ENCODE data around the gene ANKRD34C. TPM values are rescaled to one million over a fixed set of nuclear protein-coding genes. Genes with fewer than 3 reads are reported as not detected.

ANKRD34C gene
- not detected for total RNA-seq

GRCh38 chr15:79282371-79283251 is at the start of gene ANKRD34C:
TSS of gene ANKRD34C (plus strand) at chr15:79282722. CDS start at chr15:79293285, 10,563 bp downstream.
- no peaks in the 10 kb centered on the region for H3K4me1 ChIP-seq (ENCODE audit: insufficient read depth, low read length)
- H3K27me3 ChIP-seq (ENCODE audit: insufficient read depth, low read length) = peaks cover 64% of the 10 kb centered on the region
- H3K4me3 ChIP-seq (ENCODE audit: low read length) = no peak within 1 kb of the TSS
- no peaks in the 10 kb centered on the region for H3K9me3 ChIP-seq (ENCODE audit: low read depth, low read length)

- Histone ChIP-seq H3K4me1 (ENCODE audit: insufficient read depth, low read length) (no peaks in the 10 kb centered on the region), H3K27me3 (ENCODE audit: insufficient read depth, low read length) (peaks cover 12% of the 10 kb centered on the region), H3K9me3 (ENCODE audit: low read depth, low read length) (peaks cover 10% of the 10 kb centered on the region), H3K4me3 (ENCODE audit: low read length) (no peak overlapping the region)
Measured at GRCh38 chr15:79233236-79233635, 49.3 kb upstream of the ANKRD34C start.

- Histone ChIP-seq H3K9me3 (ENCODE audit: low read depth, low read length) (no peaks in the 10 kb centered on the region), H3K27me3 (ENCODE audit: insufficient read depth, low read length) (peaks cover 2% of the 10 kb centered on the region), H3K4me3 (ENCODE audit: low read length) (no peak overlapping the region)
Measured at GRCh38 chr15:79240036-79240435, 42.5 kb upstream of the ANKRD34C start.

GRCh38 chr15:79243723-79244122 is 38.8 kb upstream of the ANKRD34C start:
- Histone ChIP-seq H3K27me3 (ENCODE audit: insufficient read depth, low read length) (no peaks in the 10 kb centered on the region), H3K9me3 (ENCODE audit: low read depth, low read length) (no peaks in the 10 kb centered on the region), H3K4me1 (ENCODE audit: insufficient read depth, low read length) (no peaks in the 10 kb centered on the region)

More at GRCh38 chr15:79240036-79240435, 42.5 kb upstream of the ANKRD34C start:
- H3K4me1 ChIP-seq (ENCODE audit: insufficient read depth, low read length) = no peaks in the 10 kb centered on the region

GRCh38 chr15:79244876-79245275 is 37.6 kb upstream of the ANKRD34C start:
- Histone ChIP-seq H3K4me3 (ENCODE audit: low read length) (no peak overlapping the region), H3K27me3 (ENCODE audit: insufficient read depth, low read length) (no peaks in the 10 kb centered on the region), H3K9me3 (ENCODE audit: low read depth, low read length) (no peaks in the 10 kb centered on the region), H3K4me1 (ENCODE audit: insufficient read depth, low read length) (no peaks in the 10 kb centered on the region)

More at GRCh38 chr15:79243723-79244122, 38.8 kb upstream of the ANKRD34C start:
- H3K4me3 ChIP-seq (ENCODE audit: low read length) = no peak overlapping the region

GRCh38 chr15:79248183-79248582 is 34.3 kb upstream of the ANKRD34C start:
- no peaks in the 10 kb centered on the region for H3K4me1 ChIP-seq (ENCODE audit: insufficient read depth, low read length)
- H3K27me3 ChIP-seq (ENCODE audit: insufficient read depth, low read length) = no peaks in the 10 kb centered on the region

GRCh38 chr15:79257454-79257853 is 25.1 kb upstream of the ANKRD34C start:
- no peak overlapping the region for H3K4me3 ChIP-seq (ENCODE audit: low read length)

More at GRCh38 chr15:79248183-79248582, 34.3 kb upstream of the ANKRD34C start:
- Histone ChIP-seq H3K9me3 (ENCODE audit: low read depth, low read length) (no peaks in the 10 kb centered on the region), H3K4me3 (ENCODE audit: low read length) (no peak overlapping the region)

GRCh38 chr15:79261836-79262235 is 20.7 kb upstream of the ANKRD34C start:
- Histone ChIP-seq H3K27me3 (ENCODE audit: insufficient read depth, low read length) (no peaks in the 10 kb centered on the region), H3K4me1 (ENCODE audit: insufficient read depth, low read length) (no peaks in the 10 kb centered on the region), H3K9me3 (ENCODE audit: low read depth, low read length) (no peaks in the 10 kb centered on the region), H3K4me3 (ENCODE audit: low read length) (no peak overlapping the region)

More at GRCh38 chr15:79257454-79257853, 25.1 kb upstream of the ANKRD34C start:
- H3K9me3 ChIP-seq (ENCODE audit: low read depth, low read length) = no peaks in the 10 kb centered on the region
- no peaks in the 10 kb centered on the region for H3K4me1 ChIP-seq (ENCODE audit: insufficient read depth, low read length)
- H3K27me3 ChIP-seq (ENCODE audit: insufficient read depth, low read length) = no peaks in the 10 kb centered on the region

GRCh38 chr15:79265167-79265566 is 17.4 kb upstream of the ANKRD34C start:
- H3K27me3 ChIP-seq (ENCODE audit: insufficient read depth, low read length) = peaks cover 6% of the 10 kb centered on the region
- no peaks in the 10 kb centered on the region for H3K9me3 ChIP-seq (ENCODE audit: low read depth, low read length)
- H3K4me3 ChIP-seq (ENCODE audit: low read length) = no peak overlapping the region

GRCh38 chr15:79265987-79266579 is 16.4 kb upstream of the ANKRD34C start:
- H3K4me3 ChIP-seq (ENCODE audit: low read length) = no peak overlapping the region
- no peaks in the 10 kb centered on the region for H3K9me3 ChIP-seq (ENCODE audit: low read depth, low read length)
- no peaks in the 10 kb centered on the region for H3K4me1 ChIP-seq (ENCODE audit: insufficient read depth, low read length)
- H3K27me3 ChIP-seq (ENCODE audit: insufficient read depth, low read length) = peaks cover 11% of the 10 kb centered on the region

More at GRCh38 chr15:79265167-79265566, 17.4 kb upstream of the ANKRD34C start:
- no peaks in the 10 kb centered on the region for H3K4me1 ChIP-seq (ENCODE audit: insufficient read depth, low read length)

- H3K9me3 ChIP-seq (ENCODE audit: low read depth, low read length) = no peaks in the 10 kb centered on the region
- peaks cover 64% of the 10 kb centered on the region for H3K27me3 ChIP-seq (ENCODE audit: insufficient read depth, low read length)
- no peak overlapping the region for H3K4me3 ChIP-seq (ENCODE audit: low read length)
Measured at GRCh38 chr15:79283252-79284048, 928 bp downstream of the ANKRD34C start.

GRCh38 chr15:79290642-79291275 is 8.2 kb downstream of the ANKRD34C start:
- peaks cover 6% of the 10 kb centered on the region for H3K27me3 ChIP-seq (ENCODE audit: insufficient read depth, low read length)
- H3K9me3 ChIP-seq (ENCODE audit: low read depth, low read length) = no peaks in the 10 kb centered on the region
- H3K4me1 ChIP-seq (ENCODE audit: insufficient read depth, low read length) = no peaks in the 10 kb centered on the region
- no peak overlapping the region for H3K4me3 ChIP-seq (ENCODE audit: low read length)

More at GRCh38 chr15:79283252-79284048, 928 bp downstream of the ANKRD34C start:
- no peaks in the 10 kb centered on the region for H3K4me1 ChIP-seq (ENCODE audit: insufficient read depth, low read length)

GRCh38 chr15:79292011-79292410 is 9.5 kb downstream of the ANKRD34C start:
- H3K9me3 ChIP-seq (ENCODE audit: low read depth, low read length) = no peaks in the 10 kb centered on the region
- no peaks in the 10 kb centered on the region for H3K4me1 ChIP-seq (ENCODE audit: insufficient read depth, low read length)
- H3K4me3 ChIP-seq (ENCODE audit: low read length) = no peak overlapping the region
- peaks cover under 1% of the 10 kb centered on the region for H3K27me3 ChIP-seq (ENCODE audit: insufficient read depth, low read length)

- H3K27me3 ChIP-seq (ENCODE audit: insufficient read depth, low read length) = peaks cover 8% of the 10 kb centered on the region
- no peaks in the 10 kb centered on the region for H3K4me1 ChIP-seq (ENCODE audit: insufficient read depth, low read length)
- no peaks in the 10 kb centered on the region for H3K9me3 ChIP-seq (ENCODE audit: low read depth, low read length)
- no peak overlapping the region for H3K4me3 ChIP-seq (ENCODE audit: low read length)
Measured at GRCh38 chr15:79294075-79294474, 11.6 kb downstream of the ANKRD34C start.
